ENCODE results near the gene TUBA3D. TPM values are rescaled to one million over a fixed set of nuclear protein-coding genes. Genes with fewer than 3 reads are reported as not detected.
"Not testable (repeated sequence)": the region's sequence is repeated elsewhere in the genome, so short reads cannot be mapped to it uniquely, and the experiment has no call there.

The TUBA3D gene
- total and polyA plus RNA-seq, 9 of the 15 experiments (the other 6 are each of a cell fraction or from before 2014, with no cell fraction given) = not detected

DNA sequence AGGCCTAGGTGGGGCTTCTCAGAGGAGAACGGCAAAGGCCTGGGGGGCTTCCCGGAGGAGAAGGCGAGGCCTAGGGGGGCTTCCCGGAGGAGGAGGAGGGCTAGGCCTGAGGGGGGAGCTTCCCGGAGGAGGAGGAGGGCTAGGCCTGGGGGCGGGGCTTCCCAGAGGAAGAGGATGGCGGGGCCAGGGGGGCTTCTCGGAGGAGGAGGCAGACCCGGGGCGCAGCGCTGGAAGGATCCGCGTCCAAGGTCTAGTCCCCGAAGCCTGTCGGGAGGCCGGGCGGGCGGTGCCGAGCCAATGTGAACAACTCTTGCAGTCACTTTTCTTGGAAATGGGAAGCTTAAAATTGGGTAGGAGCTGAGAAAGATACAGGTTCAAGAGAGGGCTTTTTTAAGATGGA, 30.0 kb upstream of the TUBA3D start (continued):
- TF ChIP-seq DDX20 (tag; IDR thresholded peaks at IDR 0.05; ENCODE audit: low read depth) (no peak), C11orf30 (IDR thresholded peaks at IDR 0.05; ENCODE audit: low read depth) (no peak), BCOR (IDR thresholded peaks at IDR 0.05) (no peak), NBN (IDR thresholded peaks at IDR 0.05; ENCODE audit: low read depth) (no peak)
- TF ChIP-seq, protein P1, sequence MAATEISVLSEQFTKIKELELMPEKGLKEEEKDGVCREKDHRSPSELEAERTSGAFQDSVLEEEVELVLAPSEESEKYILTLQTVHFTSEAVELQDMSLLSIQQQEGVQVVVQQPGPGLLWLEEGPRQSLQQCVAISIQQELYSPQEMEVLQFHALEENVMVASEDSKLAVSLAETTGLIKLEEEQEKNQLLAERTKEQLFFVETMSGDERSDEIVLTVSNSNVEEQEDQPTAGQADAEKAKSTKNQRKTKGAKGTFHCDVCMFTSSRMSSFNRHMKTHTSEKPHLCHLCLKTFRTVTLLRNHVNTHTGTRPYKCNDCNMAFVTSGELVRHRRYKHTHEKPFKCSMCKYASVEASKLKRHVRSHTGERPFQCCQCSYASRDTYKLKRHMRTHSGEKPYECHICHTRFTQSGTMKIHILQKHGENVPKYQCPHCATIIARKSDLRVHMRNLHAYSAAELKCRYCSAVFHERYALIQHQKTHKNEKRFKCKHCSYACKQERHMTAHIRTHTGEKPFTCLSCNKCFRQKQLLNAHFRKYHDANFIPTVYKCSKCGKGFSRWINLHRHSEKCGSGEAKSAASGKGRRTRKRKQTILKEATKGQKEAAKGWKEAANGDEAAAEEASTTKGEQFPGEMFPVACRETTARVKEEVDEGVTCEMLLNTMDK (IDR thresholded peaks at IDR 0.05; ENCODE audit: borderline replicate concordance, insufficient read depth, low read depth, low read length, poor library complexity, severe bottlenecking) = no peak

DNA sequence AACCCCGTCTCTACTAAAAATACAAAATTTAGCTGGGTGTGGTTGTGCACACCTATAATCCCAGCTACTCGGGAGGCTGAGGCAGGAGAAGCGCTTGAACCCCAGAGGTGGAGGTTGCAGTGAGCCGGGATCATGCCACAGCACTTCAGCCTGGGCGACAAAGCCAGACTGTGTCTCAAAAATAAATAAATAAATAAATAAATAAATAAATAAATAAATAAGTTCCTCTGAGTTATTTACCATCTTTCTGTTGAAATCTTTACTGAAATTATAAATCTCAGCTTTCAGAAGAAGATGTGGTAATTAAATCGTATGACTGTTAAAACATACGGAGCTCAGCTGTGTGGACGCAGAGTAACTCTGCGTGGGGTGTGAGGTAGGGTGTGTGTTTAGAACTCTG, 27.9 kb upstream of the TUBA3D start:
- H2AFZ ChIP-seq (ENCODE audit: low read depth, low read length); H3K9me1 ChIP-seq (ENCODE audit: control insufficient read depth, insufficient read depth, low read length); in situ Hi-C loops (cut with MboI); H3K9ac ChIP-seq (ENCODE audit: insufficient read depth in 1 of 2, low read depth in 2 of 2, low read length in 2 of 2); H3K36me3 ChIP-seq (ENCODE audit: control insufficient read depth, insufficient read depth, low read length); H3K4me3 ChIP-seq; CTCF ChIA-PET (ENCODE audit: low intra/inter-chr PET ratio); FAIRE-seq; H3K4me1 ChIP-seq (replicated peaks in 1 of 2; ENCODE audit: control insufficient read depth in 2 of 2, insufficient read depth in 2 of 2, low read length in 2 of 2); H3K27ac ChIP-seq (ENCODE audit: extremely low read depth, low read depth, low read length); H4K20me1 ChIP-seq (replicated peaks; ENCODE audit: control insufficient read depth, insufficient read depth, low read length); H3K9me3 ChIP-seq (replicated peaks; ENCODE audit: control insufficient read depth, insufficient read depth, low read depth, low read length); H3K4me2 ChIP-seq (ENCODE audit: insufficient read depth, low read length); DNase-seq (ENCODE audit: extremely low read depth in 1 of 4, low spot score in 3 of 4); ATAC-seq; intact Hi-C loops (cut with micrococcal nuclease); BruUV-seq (replicated peaks); H3K79me2 ChIP-seq (ENCODE audit: control insufficient read depth, insufficient read depth, low read length); POLR2A ChIA-PET: not testable (repeated sequence)
- 11% methylated on average over 9 of the region's 9 CpGs for WGBS (ENCODE audit: insufficient coverage, low coverage, missing lambda C conversion rate)
- H3K27me3 ChIP-seq (ENCODE audit: control insufficient read depth in 2 of 2, insufficient read depth in 2 of 2, low read length in 2 of 2) = peaks cover 3 to 21% of the 10 kb centered on the region in 2 experiments; a peak in 4 of 5 replicates

DNA sequence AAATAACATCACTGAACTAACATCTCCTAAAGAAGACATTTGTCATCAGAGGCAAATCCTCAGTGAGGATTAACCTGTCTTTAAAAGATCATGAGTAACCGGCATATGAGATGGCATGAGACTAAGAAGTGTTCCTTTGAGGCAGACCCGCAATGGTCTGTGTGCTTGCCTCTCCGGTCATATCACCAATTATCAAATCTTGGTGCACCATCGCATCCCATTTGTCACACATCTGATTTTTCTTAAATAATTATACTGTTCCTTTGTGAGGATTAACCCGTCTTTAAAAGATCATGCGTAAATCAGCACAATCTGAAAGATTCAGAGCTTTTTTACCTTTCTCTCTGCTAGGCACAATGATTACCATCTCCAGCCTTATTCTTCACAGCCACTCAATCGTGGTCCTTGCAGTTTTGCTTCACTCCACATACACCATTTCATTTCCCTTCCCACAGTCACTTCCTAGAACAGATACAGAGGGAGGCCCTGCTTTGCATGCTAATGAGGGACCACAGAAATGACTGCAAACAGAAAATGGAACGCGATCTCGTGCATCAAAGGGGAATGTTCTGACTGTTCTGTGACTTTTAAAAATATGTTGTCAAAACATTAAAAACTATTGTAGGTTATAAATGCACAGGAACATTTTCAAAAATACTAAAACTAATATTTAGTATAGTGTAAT, 24.5 kb upstream of the TUBA3D start:
- FAIRE-seq; H2AFZ ChIP-seq (ENCODE audit: low read depth, low read length); DNase-seq (ENCODE audit: extremely low read depth in 1 of 4, low spot score in 3 of 4); H3K27me3 ChIP-seq (ENCODE audit: control insufficient read depth in 2 of 2, insufficient read depth in 2 of 2, low read length in 2 of 2); H3K4me2 ChIP-seq (ENCODE audit: insufficient read depth, low read length); H3K27ac ChIP-seq (ENCODE audit: extremely low read depth, low read depth, low read length); H3K4me3 ChIP-seq; H3K4me1 ChIP-seq (replicated peaks in 1 of 2; ENCODE audit: control insufficient read depth in 2 of 2, insufficient read depth in 2 of 2, low read length in 2 of 2); ATAC-seq; H3K79me2 ChIP-seq (ENCODE audit: control insufficient read depth, insufficient read depth, low read length); POLR2A ChIA-PET; CTCF ChIA-PET (ENCODE audit: low intra/inter-chr PET ratio); H4K20me1 ChIP-seq (replicated peaks; ENCODE audit: control insufficient read depth, insufficient read depth, low read length); BruUV-seq (replicated peaks); H3K36me3 ChIP-seq (ENCODE audit: control insufficient read depth, insufficient read depth, low read length); H3K9ac ChIP-seq (ENCODE audit: insufficient read depth in 1 of 2, low read depth in 2 of 2, low read length in 2 of 2); H3K9me1 ChIP-seq (ENCODE audit: control insufficient read depth, insufficient read depth, low read length); H3K9me3 ChIP-seq (replicated peaks; ENCODE audit: control insufficient read depth, insufficient read depth, low read depth, low read length); intact Hi-C loops (cut with micrococcal nuclease): not testable (repeated sequence)
- in situ Hi-C loops (cut with MboI) = loop anchor here (5.0 kb wide), 1 partner anchor 1229 kb away; no protein-coding TSS in a partner anchor
- WGBS (ENCODE audit: insufficient coverage, low coverage, missing lambda C conversion rate) = under 1% methylated on average over 7 of the region's 10 CpGs

DNA sequence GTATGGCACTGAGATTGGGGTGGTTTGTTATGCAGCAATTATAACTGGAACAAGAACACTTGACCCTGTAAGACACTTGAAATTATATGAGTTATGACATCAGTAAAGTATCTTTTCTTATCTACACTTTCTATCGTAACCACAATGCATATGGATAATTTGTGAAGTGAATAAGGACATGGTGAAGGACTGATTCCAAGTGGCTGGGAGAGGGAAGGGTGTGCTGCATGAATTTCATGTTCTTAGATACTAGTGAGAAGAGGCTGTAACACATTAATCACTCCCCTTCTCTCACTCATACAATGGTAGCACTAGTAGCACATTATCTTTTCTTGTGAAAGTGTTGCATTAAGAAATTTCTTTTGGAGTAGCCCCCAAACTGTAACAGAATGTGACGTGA, 21.0 kb upstream of the TUBA3D start:
- H3K9ac ChIP-seq (ENCODE audit: insufficient read depth in 1 of 2, low read depth in 2 of 2, low read length in 2 of 2); ATAC-seq; DNase-seq (ENCODE audit: extremely low read depth in 1 of 4, low spot score in 3 of 4); H4K20me1 ChIP-seq (replicated peaks; ENCODE audit: control insufficient read depth, insufficient read depth, low read length); FAIRE-seq; H3K4me1 ChIP-seq (replicated peaks in 1 of 2; ENCODE audit: control insufficient read depth in 2 of 2, insufficient read depth in 2 of 2, low read length in 2 of 2); H3K9me3 ChIP-seq (replicated peaks; ENCODE audit: control insufficient read depth, insufficient read depth, low read depth, low read length); H2AFZ ChIP-seq (ENCODE audit: low read depth, low read length); CTCF ChIA-PET (ENCODE audit: low intra/inter-chr PET ratio); intact Hi-C loops (cut with micrococcal nuclease); H3K4me2 ChIP-seq (ENCODE audit: insufficient read depth, low read length); H3K36me3 ChIP-seq (ENCODE audit: control insufficient read depth, insufficient read depth, low read length); H3K9me1 ChIP-seq (ENCODE audit: control insufficient read depth, insufficient read depth, low read length); H3K79me2 ChIP-seq (ENCODE audit: control insufficient read depth, insufficient read depth, low read length); POLR2A ChIA-PET; H3K27me3 ChIP-seq (ENCODE audit: control insufficient read depth in 2 of 2, insufficient read depth in 2 of 2, low read length in 2 of 2); H3K4me3 ChIP-seq; BruUV-seq (replicated peaks); H3K27ac ChIP-seq (ENCODE audit: extremely low read depth, low read depth, low read length): not testable (repeated sequence)
- in situ Hi-C loops (cut with MboI) = loop anchor here (5.0 kb wide), 1 partner anchor 1233 kb away; no protein-coding TSS in a partner anchor
- 0% methylated on average over 1 of the region's 2 CpGs for WGBS (ENCODE audit: insufficient coverage, low coverage, missing lambda C conversion rate)

All from K562 (cell line).